Adipose tissue (tissue), 3 donors: Measurements from ENCODE around the gene SARS1. TPM values are rescaled to one million over a fixed set of nuclear protein-coding genes. Genes with fewer than 3 reads are reported as not detected.

Experiments
- H3K27ac ChIP-seq: one replicate; pipeline ENCODE4 v1.5.1; 2013; ENCODE audit warnings: low read depth, low read length
- WGBS, 3 donors: extraction: QIAGEN DNeasy Blood & Tissue Kit; methylation state at CpG; one replicate each; pipeline ENCODE4 v1.1.7; 2013; 5-methylcytosine and 5-hydroxymethylcytosine counted together
- polyA plus RNA-seq, 3 donors: library from polyadenylated mRNA; stranded (reverse); fragments of 200-250 nt; gene quantifications; one replicate each; pipeline ENCODE4 v1.2.3, GENCODE V29; 2013
- donor health status: healthy with polysubstance abuse.
- donor health status: Bipolar disorder and iron deficiency.
- donor health status: healthy.

SARS1 gene
- polyA plus RNA-seq, 3 donors: 84.3 to 132 (median 116) TPM

- 66 to 68% (median 67%) methylated on average over 15 of the region's 15 CpGs for WGBS, 3 donors
- H3K27ac ChIP-seq: no peak overlapping the region
Observed at GRCh38 chr1:109255097-109255651, 41.5 kb downstream of the SARS1 start.

GRCh38 chr1:109255678-109256077, 42.0 kb downstream of the SARS1 start:
- H3K27ac ChIP-seq: no peak overlapping the region
- WGBS, 3 donors: 90 to 91% (median 90%) methylated on average over 5 of the region's 5 CpGs

- no peak overlapping the region for H3K27ac ChIP-seq
- WGBS, 3 donors: 77 to 92% (median 83%) methylated on average over 7 of the region's 7 CpGs
Observed at GRCh38 chr1:109256085-109256484, 42.4 kb downstream of the SARS1 start.

- H3K27ac ChIP-seq: no peak overlapping the region
- 91 to 97% (median 96%) methylated on average over 5 of the region's 5 CpGs for WGBS, 3 donors
Observed at GRCh38 chr1:109256971-109257681, 43.4 kb downstream of the SARS1 start.

- 82 to 86% (median 85%) methylated on average over 15 of the region's 15 CpGs for WGBS, 3 donors
- no peak overlapping the region for H3K27ac ChIP-seq
Observed at GRCh38 chr1:109257682-109258421, 44.1 kb downstream of the SARS1 start.

- H3K27ac ChIP-seq: no peak overlapping the region
- WGBS, 3 donors: 89 to 93% (median 92%) methylated on average over 58 to 69 of the region's 69 CpGs
Observed at GRCh38 chr1:109258481-109259466, 45.1 kb downstream of the SARS1 start.

- 79 to 82% (median 80%) methylated on average over 7 of the region's 7 CpGs for WGBS, 3 donors
- H3K27ac ChIP-seq: no peak overlapping the region
Observed at GRCh38 chr1:109259674-109260557, 46.2 kb downstream of the SARS1 start.

- H3K27ac ChIP-seq: no peak overlapping the region
- 93 to 94% (median 94%) methylated on average over 16 of the region's 16 CpGs for WGBS, 3 donors
Observed at GRCh38 chr1:109261006-109261405, 47.3 kb downstream of the SARS1 start.

- no peak overlapping the region for H3K27ac ChIP-seq
- WGBS, 3 donors: 87 to 91% (median 89%) methylated on average over 6 of the region's 6 CpGs
Observed at GRCh38 chr1:109261578-109261977, 47.9 kb downstream of the SARS1 start.

- H3K27ac ChIP-seq: no peak overlapping the region
- 89 to 91% (median 89%) methylated on average over 22 of the region's 22 CpGs for WGBS, 3 donors
Observed at GRCh38 chr1:109262231-109263055, 48.7 kb downstream of the SARS1 start.

- no peak overlapping the region for H3K27ac ChIP-seq
- 68 to 81% (median 69%) methylated on average over 12 of the region's 12 CpGs for WGBS, 3 donors
Observed at GRCh38 chr1:109263234-109263596, 49.5 kb downstream of the SARS1 start.

GRCh38 chr1:109263597-109264378, 50.1 kb downstream of the SARS1 start:
- WGBS, 3 donors: 41 to 56% (median 54%) methylated on average over 29 of the region's 29 CpGs
- no peak overlapping the region for H3K27ac ChIP-seq

- 75 to 77% (median 76%) methylated on average over 9 of the region's 9 CpGs for WGBS, 3 donors
Observed at GRCh38 chr1:109264379-109264755, 50.6 kb downstream of the SARS1 start.

GRCh38 chr1:109265016-109265415, 51.3 kb downstream of the SARS1 start:
- WGBS, 3 donors: 89 to 95% (median 91%) methylated on average over 4 of the region's 4 CpGs
- no peak overlapping the region for H3K27ac ChIP-seq

More at GRCh38 chr1:109264379-109264755, 50.6 kb downstream of the SARS1 start:
- H3K27ac ChIP-seq: no peak overlapping the region

GRCh38 chr1:109265741-109266330, 52.1 kb downstream of the SARS1 start:
- WGBS, 3 donors: 92 to 93% (median 92%) methylated on average over 13 of the region's 13 CpGs

GRCh38 chr1:109266965-109267364, 53.2 kb downstream of the SARS1 start:
- WGBS, 3 donors: 77 to 86% (median 82%) methylated on average over 11 of the region's 11 CpGs
- H3K27ac ChIP-seq: no peak overlapping the region

More at GRCh38 chr1:109265741-109266330, 52.1 kb downstream of the SARS1 start:
- no peak overlapping the region for H3K27ac ChIP-seq
